GM20000 (cell line): ENCODE data around the gene RAB4B.
"Not testable (repeated sequence)": the region's sequence is repeated elsewhere in the genome, so short reads cannot be mapped to it uniquely, and the experiment has no call there.

Experiments used
- DNase-seq: peaks from one replicate; pipeline ENCODE4 v3.0.0; 2012; ENCODE audit warnings: low spot score
- CTCF ChIP-seq: IDR thresholded peaks from 2 replicates; pipeline ENCODE4 v1.5.1; 2012; ENCODE audit warnings: mild to moderate bottlenecking, control low read depth; ENCODE audit errors: extremely low read depth, missing control alignments

The RAB4B gene

GRCh38 chr19:40776932-40777644 is 959 bp upstream of the RAB4B start:
- peak; percentile 86 for DNase-seq
- TF ChIP-seq CTCF, result no peak

GRCh38 chr19:40777645-40777936 is 456 bp upstream of the RAB4B start:
- TF ChIP-seq CTCF, result no peak
- no peak for DNase-seq

- TF ChIP-seq CTCF, result no peak
- no peak for DNase-seq
Observed at GRCh38 chr19:40778706-40779284, 748 bp downstream of the RAB4B start.

- DNase-seq, result no peak
- no peak for TF ChIP-seq CTCF
Observed at GRCh38 chr19:40780582-40780981, 2.5 kb downstream of the RAB4B start.

- TF ChIP-seq CTCF, result no peak
- DNase-seq, result no peak
Observed at GRCh38 chr19:40781140-40781539, 3.1 kb downstream of the RAB4B start.

GRCh38 chr19:40783711-40784110 is 5.7 kb downstream of the RAB4B start:
- no peak for DNase-seq

GRCh38 chr19:40784146-40784545 is 6.1 kb downstream of the RAB4B start:
- not testable (repeated sequence) for DNase-seq

More at GRCh38 chr19:40783711-40784110, 5.7 kb downstream of the RAB4B start:
- TF ChIP-seq CTCF, result no peak

GRCh38 chr19:40785526-40785925 is 7.5 kb downstream of the RAB4B start:
- DNase-seq, result no peak
- TF ChIP-seq CTCF, result no peak
